Activated T-helper 1 cell treated with anti-CD3 and anti-CD28 coated beads, Interleukin-2, amount 50 U/mL, for 16 hours (primary cell): ENCODE data around the gene APBA1.
"Not testable (repeated sequence)": the region's sequence is repeated elsewhere in the genome, so short reads cannot be mapped to it uniquely, and the experiment has no call there.

Source experiments
- DNase-seq, 2 donors: peaks; one replicate each; pipeline ENCODE4 v3.0.0-alpha.2; 2020; ENCODE audit warnings: low read depth in 1 of 2, low spot score in 1 of 2

Gene APBA1

DNA sequence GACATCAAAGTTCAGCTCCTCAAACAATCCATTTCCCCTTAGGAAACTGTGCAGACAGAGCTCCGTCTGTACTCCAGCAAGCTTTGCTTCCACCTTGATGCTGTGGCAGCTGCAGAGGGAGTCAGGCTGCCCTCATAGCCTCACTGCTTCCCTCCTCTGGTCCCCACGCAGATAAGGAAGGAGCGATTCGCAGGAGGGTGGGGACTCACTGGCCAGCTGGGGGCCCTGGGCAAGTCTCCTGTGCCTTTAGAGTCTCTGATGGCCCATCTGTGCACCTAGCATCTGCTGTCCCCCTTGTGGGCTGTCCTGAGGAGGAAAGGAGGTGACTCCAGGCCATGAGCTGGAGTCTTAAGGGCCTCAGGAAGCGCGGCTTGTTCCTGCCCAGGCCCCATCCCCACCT, 225.7 kb downstream of the APBA1 start:
- no peak for DNase-seq

- DNase-seq = no peak
Observed at GRCh38 chr9:69445251-69445650, 226.9 kb downstream of the APBA1 start.

DNA sequence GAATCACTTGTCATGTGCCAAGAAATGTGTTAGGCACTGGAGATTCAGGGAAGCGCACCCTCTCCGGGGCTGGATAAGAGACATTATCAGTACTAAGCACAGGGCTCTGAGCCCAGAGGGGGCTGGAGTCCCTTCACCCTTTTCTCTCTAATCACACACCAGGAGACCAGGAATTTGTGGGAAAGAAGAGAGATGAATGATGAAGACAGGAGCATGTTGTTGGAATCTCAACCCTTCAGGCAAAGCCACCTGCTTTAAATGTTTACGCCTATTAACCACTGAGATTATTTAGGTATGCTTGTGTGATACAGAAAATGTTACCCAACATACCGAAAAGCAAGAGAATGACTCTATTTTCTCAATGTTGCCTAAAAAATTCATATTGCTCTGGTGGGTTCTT, 227.4 kb downstream of the APBA1 start:
- DNase-seq = no peak

- no peak for DNase-seq
Observed at GRCh38 chr9:69444021-69444420, 228.2 kb downstream of the APBA1 start.

DNA sequence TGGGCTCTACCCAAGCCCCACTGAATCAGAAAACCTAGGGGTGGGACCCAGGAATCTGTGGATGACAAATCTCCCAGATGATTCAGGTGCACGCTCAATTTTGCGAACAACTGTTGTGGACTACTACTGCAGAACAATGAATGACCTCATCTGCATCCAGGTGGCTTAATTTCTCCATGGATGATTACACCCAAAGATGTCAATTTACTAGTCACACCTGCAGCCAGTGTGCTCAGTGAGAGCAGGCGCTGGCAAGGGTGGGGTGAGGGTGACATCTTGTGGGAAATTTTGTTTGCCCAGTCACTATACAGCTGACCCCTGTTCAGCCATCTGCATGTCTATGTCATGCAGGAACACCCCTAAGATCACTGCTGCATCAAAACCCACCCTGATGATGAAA, 229.0 kb downstream of the APBA1 start:
- DNase-seq = no peak

DNA sequence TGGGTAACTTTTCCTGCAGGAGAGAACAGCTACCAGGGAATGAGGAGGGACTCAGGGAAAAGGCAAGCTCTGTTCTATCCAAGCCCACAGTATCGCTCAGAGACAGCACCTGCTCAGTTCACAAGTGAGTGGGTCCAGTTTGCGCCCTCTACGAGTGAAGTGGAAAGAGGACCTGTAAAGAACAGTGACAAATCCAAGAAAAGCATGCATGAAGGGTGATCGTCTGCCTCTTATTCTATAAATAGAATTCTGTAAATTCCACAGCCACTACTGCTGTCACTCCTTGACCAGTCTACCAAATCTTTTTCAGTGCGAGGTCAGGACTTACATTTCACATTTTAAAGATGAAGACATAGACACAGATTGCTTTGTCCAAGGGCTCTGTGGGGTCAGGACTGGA, 229.7 kb downstream of the APBA1 start:
- DNase-seq = no peak

GRCh38 chr9:69440254-69440955, 231.8 kb downstream of the APBA1 start:
- not testable (repeated sequence) for DNase-seq

- not testable (repeated sequence) for DNase-seq
Observed at GRCh38 chr9:69439654-69440053, 232.5 kb downstream of the APBA1 start.

- DNase-seq = no peak
Observed at GRCh38 chr9:69433968-69434367, 238.2 kb downstream of the APBA1 start.

- no peak for DNase-seq
Observed at GRCh38 chr9:69433392-69433791, 238.8 kb downstream of the APBA1 start.

GRCh38 chr9:69432623-69433022, 239.5 kb downstream of the APBA1 start:
- no peak for DNase-seq

GRCh38 chr9:69431777-69432176, 240.4 kb downstream of the APBA1 start:
- no peak for DNase-seq

DNA sequence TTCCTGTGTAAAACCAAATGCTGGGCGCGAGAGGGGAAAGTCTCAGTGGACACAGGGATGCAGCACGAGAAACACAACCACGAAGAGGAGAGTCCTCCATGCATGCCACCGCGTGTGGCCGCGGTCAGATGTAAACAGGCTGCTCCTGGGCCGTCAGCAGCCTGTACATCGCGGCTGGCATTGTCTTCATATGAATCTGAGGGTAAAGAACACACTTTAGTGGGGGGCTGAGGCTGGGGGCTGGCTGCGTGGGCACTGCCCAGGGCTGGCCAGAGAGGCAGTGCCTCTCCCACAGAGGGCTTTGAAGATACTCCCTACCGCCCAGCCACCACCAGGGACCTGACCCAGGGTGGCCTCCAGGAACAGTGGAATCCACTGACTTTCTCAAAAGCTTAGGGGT, 241.0 kb downstream of the APBA1 start:
- no peak for DNase-seq

DNA sequence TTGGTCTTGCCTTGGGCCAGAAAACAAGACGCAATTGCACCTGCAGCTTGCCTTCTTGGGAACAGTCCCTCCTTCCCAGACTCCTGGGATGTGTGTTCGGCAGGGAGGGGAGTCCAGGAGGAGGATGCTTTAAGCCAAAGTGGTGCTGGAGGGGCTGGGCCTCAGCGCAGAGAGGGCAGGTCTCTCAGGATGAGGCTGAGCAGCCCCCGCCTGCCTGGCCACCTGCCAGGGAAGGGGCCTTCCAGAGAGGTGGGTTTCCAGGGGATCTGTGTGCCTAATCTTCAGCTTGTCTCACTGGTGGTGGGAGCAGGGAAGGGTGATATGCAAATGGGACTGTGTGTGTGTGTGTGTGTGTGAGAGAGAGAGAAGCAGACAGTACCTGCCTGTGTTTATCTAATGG, 242.0 kb downstream of the APBA1 start:
- DNase-seq = no peak

DNA sequence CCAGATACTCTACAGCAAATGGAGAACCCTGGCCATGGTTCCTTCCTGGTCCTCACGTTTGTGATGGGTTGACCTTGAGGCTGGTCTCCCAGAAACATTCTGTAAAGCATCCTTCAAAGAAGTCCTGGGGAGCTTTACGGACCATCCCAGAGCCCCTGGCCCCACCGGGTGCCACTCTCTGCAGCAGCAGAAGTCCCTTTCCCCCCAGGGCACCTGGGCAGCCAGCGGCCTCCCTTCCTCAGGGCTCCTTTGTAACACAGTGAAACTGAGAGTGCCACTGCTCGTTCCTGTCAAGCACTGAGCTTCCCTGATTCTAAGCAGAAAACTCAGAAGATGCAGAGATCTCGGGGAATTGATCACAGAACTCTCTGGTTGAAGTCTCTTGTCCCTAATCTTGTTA, 242.9 kb downstream of the APBA1 start:
- DNase-seq = no peak

- no peak for DNase-seq
Observed at GRCh38 chr9:69428017-69428785, 244.0 kb downstream of the APBA1 start.

DNA sequence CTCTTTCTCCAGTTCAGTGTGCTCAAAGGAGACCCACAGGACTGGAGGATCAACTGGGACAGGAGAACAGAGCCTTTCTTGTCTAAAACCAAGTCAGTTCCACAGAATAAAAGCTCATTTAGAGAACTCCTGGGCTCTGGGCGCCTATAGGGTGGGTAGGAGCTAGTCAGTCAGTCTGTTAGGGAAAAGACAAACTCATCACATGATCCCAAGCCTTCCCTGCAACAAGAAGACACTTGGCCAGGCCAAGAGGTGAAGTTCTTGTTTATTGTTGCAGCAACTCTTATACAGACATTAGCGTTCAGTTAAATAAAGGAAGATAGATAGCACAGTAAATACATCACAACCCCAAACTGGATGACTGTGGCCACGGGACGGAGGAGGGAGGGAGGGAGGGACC, 244.9 kb downstream of the APBA1 start:
- no peak for DNase-seq

DNA sequence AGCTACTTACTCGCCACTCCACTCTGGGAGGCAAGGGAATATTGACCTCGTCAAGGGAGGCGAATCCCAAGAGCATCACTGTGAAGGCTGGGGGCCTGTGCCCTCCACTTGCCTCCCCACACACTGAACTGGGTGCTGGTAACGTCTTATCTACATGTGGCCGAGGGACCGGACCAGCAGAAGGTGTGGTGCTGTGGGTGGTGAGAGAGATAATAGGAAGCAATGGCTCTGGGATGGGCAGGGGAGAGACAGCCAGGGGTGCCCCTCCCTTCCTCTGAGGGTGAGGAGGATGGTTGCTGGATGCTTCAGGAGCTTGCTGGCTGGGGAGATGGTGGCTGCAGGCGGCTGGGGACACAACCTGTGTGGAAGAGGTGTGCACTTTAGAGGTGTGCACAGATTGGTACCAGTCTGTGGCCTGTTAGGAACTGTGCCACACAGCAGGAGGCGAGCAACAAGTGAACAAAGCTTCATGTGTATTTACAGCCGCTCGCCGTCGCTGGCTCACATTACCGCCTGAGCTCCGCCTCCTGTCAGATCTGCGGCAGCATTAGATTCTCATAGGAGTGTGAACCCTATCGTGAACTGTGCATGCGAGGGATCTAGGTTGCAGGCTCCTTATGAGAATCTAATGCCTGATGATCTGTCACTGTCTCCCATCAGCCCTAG, 246.9 kb downstream of the APBA1 start:
- no peak for DNase-seq

- DNase-seq = peak in 1 of 2 donors; percentile 11
Observed at GRCh38 chr9:69421908-69422801, 250.0 kb downstream of the APBA1 start.

DNA sequence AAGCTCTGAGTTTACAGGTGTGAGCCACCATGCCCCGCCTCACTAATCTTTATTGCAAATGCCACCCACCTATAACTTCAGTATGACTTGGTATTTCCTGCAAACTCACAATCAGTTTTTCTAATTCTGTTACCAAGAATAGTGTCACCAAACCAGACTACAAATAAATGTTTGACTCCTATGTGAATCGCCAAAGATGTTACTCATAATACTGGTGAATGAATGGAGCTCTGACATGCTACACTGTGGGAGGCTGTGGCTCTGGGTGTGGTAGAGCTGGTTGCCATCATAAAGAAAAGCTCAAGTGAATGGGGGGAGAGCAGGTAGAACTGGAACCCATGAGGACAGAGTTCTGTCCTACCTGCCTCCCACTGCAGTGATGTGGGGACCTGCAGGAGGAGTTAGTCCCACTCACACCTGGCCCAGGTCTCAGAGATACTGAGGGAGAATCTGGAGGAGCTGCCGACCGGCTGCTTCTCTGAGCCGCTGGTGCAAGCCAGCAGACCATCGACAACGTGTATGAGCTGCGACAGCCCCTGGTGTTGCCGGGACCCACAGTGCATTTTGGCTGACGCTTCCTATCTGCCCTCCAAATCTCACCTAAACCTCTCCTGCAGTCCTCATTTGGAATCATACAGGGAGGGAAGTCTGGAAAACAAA, 251.4 kb downstream of the APBA1 start:
- DNase-seq = no peak

DNA sequence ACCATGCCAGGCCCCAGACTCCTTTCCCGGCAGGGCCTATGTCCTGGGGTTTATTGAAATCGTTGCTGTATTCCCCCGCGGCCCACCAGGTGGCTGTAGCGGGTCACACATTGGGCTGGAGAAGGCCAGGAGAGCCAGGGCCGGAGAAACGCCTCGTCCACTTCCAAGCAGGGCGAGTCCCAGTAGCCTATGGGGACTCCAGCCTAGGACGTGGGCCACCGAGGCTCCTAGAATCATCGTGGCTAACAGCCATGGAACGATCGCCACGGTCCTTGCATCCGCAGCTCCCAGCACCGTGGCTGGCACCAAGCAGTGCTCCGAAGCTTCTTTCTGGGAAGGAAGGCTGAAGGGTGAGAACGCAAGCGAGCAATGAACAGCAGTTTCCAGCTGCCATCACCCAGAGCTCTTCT, 259.4 kb downstream of the APBA1 start:
- DNase-seq = no peak
